IMR-90 (cell line): Measurements from ENCODE around the gene CHRM3. TPM values are rescaled to one million over a fixed set of nuclear protein-coding genes. Genes with fewer than 3 reads are reported as not detected.

Source experiments
- ATAC-seq: fragments of 200-7000 bp; cut with Tn5 transposase; 2 replicates; pipeline ENCODE4 v1.9.1; 2020; ENCODE audit warnings: low read depth, mild to moderate bottlenecking, moderate library complexity
- BruUV-seq: library from RNA; stranded (reverse); fragments of 400-500 nt; replicated peaks from 2 replicates; lab custom pipeline; 2021; lab: Mats Ljungman, UMichigan
- CTCF ChIA-PET: fragments of 300-600 bp; formaldehyde crosslinking; extraction: SDS; loops from one replicate; lab custom pipeline; 2021; ENCODE audit warnings: antibody characterized with exemption; lab: Yijun Ruan, JAX
- POLR2A ChIA-PET: fragments of 300-600 bp; sonication (Branson Sonifier 250); formaldehyde crosslinking; loops from one replicate; lab custom pipeline; 2022; ENCODE audit warnings: antibody characterized with exemption; ENCODE audit not compliant: unreplicated experiment; lab: Charles Lee
- DNase-seq: peaks from one replicate; pipeline ENCODE4 v3.0.0; 2013
- H2AFZ ChIP-seq: replicated peaks from 2 replicates; pipeline ENCODE3; 2013; ENCODE audit warnings: low read length, mild to moderate bottlenecking; ENCODE audit not compliant: poor library complexity
- H2AK5ac ChIP-seq: 2 replicates; pipeline ENCODE4 v1.6.1; 2013; ENCODE audit warnings: low read depth, low read length, inconsistent platforms
- H2AK9ac ChIP-seq: replicated peaks from 2 replicates; pipeline ENCODE3; 2013; ENCODE audit warnings: mild to moderate bottlenecking, low read depth, low read length, moderate library complexity; ENCODE audit not compliant: poor library complexity
- H2BK120ac ChIP-seq: 2 replicates; pipeline ENCODE4 v1.6.1; 2013; ENCODE audit warnings: low read depth, low read length, inconsistent platforms
- H2BK15ac ChIP-seq: 3 replicates; pipeline ENCODE4 v1.6.1; 2013; ENCODE audit warnings: low read depth, low read length, inconsistent platforms
- H2BK20ac ChIP-seq: 2 replicates; pipeline ENCODE4 v1.6.1; 2013; ENCODE audit warnings: low read depth, mild to moderate bottlenecking, inconsistent platforms, low read length, moderate library complexity
- H2BK5ac ChIP-seq: 2 replicates; pipeline ENCODE4 v1.6.1; 2013; ENCODE audit warnings: mild to moderate bottlenecking, low read depth, low read length, inconsistent platforms; ENCODE audit not compliant: poor library complexity, severe bottlenecking
- H3K14ac ChIP-seq: replicated peaks from 2 replicates; pipeline ENCODE4 v1.6.1; 2013; ENCODE audit warnings: low read depth, low read length, inconsistent platforms
- H3K18ac ChIP-seq: 2 replicates; pipeline ENCODE4 v1.6.1; 2013; ENCODE audit warnings: low read depth, low read length, control low read depth
- H3K23ac ChIP-seq: 2 replicates; pipeline ENCODE4 v1.6.1; 2013; ENCODE audit warnings: low read depth, low read length, inconsistent platforms
- H3K27ac ChIP-seq: 2 replicates; pipeline ENCODE4 v1.5.1; 2013; ENCODE audit warnings: mild to moderate bottlenecking, control low read depth, low read length; ENCODE audit not compliant: insufficient read depth
- H3K27me3 ChIP-seq: 2 replicates; pipeline ENCODE4 v1.6.1; 2013; ENCODE audit warnings: low read length; ENCODE audit not compliant: control insufficient read depth, insufficient read depth
- H3K36me3 ChIP-seq: 2 replicates; pipeline ENCODE4 v1.6.1; 2013; ENCODE audit warnings: low read length, mixed read lengths; ENCODE audit not compliant: control insufficient read depth, insufficient read depth
- H3K4ac ChIP-seq: 2 replicates; pipeline ENCODE4 v1.6.1; 2013; ENCODE audit warnings: low read depth, low read length, inconsistent platforms
- H3K4me1 ChIP-seq: 2 replicates; pipeline ENCODE4 v1.6.1; 2013; ENCODE audit warnings: low read length, mixed read lengths; ENCODE audit not compliant: control insufficient read depth, insufficient read depth
- H3K4me2 ChIP-seq: 2 replicates; pipeline ENCODE4 v1.6.1; 2013; ENCODE audit warnings: low read depth, mild to moderate bottlenecking, control low read depth, low read length, moderate library complexity
- H3K4me3 ChIP-seq: 2 replicates; pipeline ENCODE4 v1.5.1; 2013; ENCODE audit warnings: low read depth, mild to moderate bottlenecking, control low read depth, low read length, moderate library complexity; ENCODE audit not compliant: insufficient read depth
- H3K56ac ChIP-seq: 2 replicates; pipeline ENCODE4 v1.6.1; 2013; ENCODE audit warnings: low read length, inconsistent platforms; ENCODE audit not compliant: insufficient read depth; ENCODE audit errors: extremely low read depth
- H3K79me1 ChIP-seq, 2 experiments: 2 replicates each; pipeline ENCODE4 v1.6.1; 2013; ENCODE audit warnings: low read length in 2 of 2, inconsistent platforms in 1 of 2, low read depth in 1 of 2
- H3K9ac ChIP-seq: 2 replicates; pipeline ENCODE4 v1.6.1; 2013; ENCODE audit warnings: low read depth, low read length, control low read depth
- H3K9me1 ChIP-seq: 2 replicates; pipeline ENCODE4 v1.6.1; 2013; ENCODE audit warnings: low read length, inconsistent platforms; ENCODE audit not compliant: insufficient read depth
- H3K9me3 ChIP-seq: 2 replicates; pipeline ENCODE4 v1.6.1; 2013; ENCODE audit warnings: low read length; ENCODE audit not compliant: control insufficient read depth, insufficient read depth
- H4K20me1 ChIP-seq: 2 replicates; pipeline ENCODE4 v1.6.1; 2013; ENCODE audit warnings: low read length, inconsistent platforms; ENCODE audit not compliant: insufficient read depth
- H4K5ac ChIP-seq: 2 replicates; pipeline ENCODE4 v1.6.1; 2013; ENCODE audit warnings: mild to moderate bottlenecking, low read depth, low read length, control low read depth
- H4K8ac ChIP-seq, 2 experiments: 2 replicates each; pipeline ENCODE4 v1.6.1; 2013; ENCODE audit warnings: low read depth in 2 of 2, low read length in 2 of 2, control low read depth in 1 of 2, inconsistent platforms in 1 of 2
- H4K91ac ChIP-seq: 2 replicates; pipeline ENCODE4 v1.6.1; 2013; ENCODE audit warnings: low read depth, low read length, inconsistent platforms; ENCODE audit not compliant: insufficient read depth
- CEBPB ChIP-seq: IDR thresholded peaks from 2 replicates; pipeline ENCODE4 v1.6.1; 2012; ENCODE audit warnings: low read depth, low read length, improper control_type of control experiment
- CHD1 ChIP-seq: IDR thresholded peaks from 2 replicates; pipeline ENCODE4 v1.6.1; 2012; ENCODE audit warnings: low read depth, low read length, improper control_type of control experiment
- FOS ChIP-seq: fragments of 150-350 bp; IDR thresholded peaks from 2 replicates; pipeline ENCODE4 v1.6.1; 2016; ENCODE audit warnings: low read depth, low read length
- MAZ ChIP-seq: IDR thresholded peaks from 2 replicates; pipeline ENCODE4 v1.6.1; 2012; ENCODE audit warnings: low read depth, mild to moderate bottlenecking, low read length, improper control_type of control experiment, moderate library complexity, borderline replicate concordance
- MXI1 ChIP-seq: IDR thresholded peaks from 2 replicates; pipeline ENCODE4 v1.6.1; 2012; ENCODE audit warnings: low read depth, mild to moderate bottlenecking, low read length, moderate library complexity, borderline replicate concordance
- NFE2L2 ChIP-seq: fragments of 150-350 bp; IDR thresholded peaks from 2 replicates; pipeline ENCODE4 v1.6.1; 2016; ENCODE audit warnings: low read depth, mild to moderate bottlenecking, low read length
- RAD21 ChIP-seq: IDR thresholded peaks from 2 replicates; pipeline ENCODE4 v1.6.1; 2012; ENCODE audit warnings: low read length, improper control_type of control experiment
- RCOR1 ChIP-seq: IDR thresholded peaks from 2 replicates; pipeline ENCODE4 v1.6.1; 2012; ENCODE audit warnings: mild to moderate bottlenecking, low read length, improper control_type of control experiment; ENCODE audit not compliant: insufficient replicate concordance
- SMC3 ChIP-seq: fragments of 150-350 bp; IDR thresholded peaks from 2 replicates; pipeline ENCODE4 v1.6.1; 2016; ENCODE audit warnings: low read depth, mild to moderate bottlenecking, antibody characterized with exemption, low read length, moderate library complexity
- WGBS, 2 experiments: methylation state at CpG; one replicate each; pipeline versions ENCODE4 v1.1.5 to v1.1.7; 2013; ENCODE audit warnings: missing lambda C conversion rate in 2 of 2; ENCODE audit not compliant: insufficient read length in 1 of 2; ENCODE audit errors: extremely low coverage in 2 of 2; 5-methylcytosine and 5-hydroxymethylcytosine counted together
- dilution Hi-C: fragments of 300-500 bp; cut with HindIII; formaldehyde crosslinking; loops from one replicate; pipeline ENCODE4 v1.14.3; 2018; ENCODE audit warnings: low sequenced_read_pairs; ENCODE audit not compliant: unreplicated experiment
- in situ Hi-C: fragments of 300-500 bp; cut with MboI; formaldehyde crosslinking; loops from 3 replicates; pipeline ENCODE4 v1.14.3; 2019; ENCODE audit warnings: low sequenced_read_pairs, inconsistent platforms, mixed read lengths
- intact Hi-C: fragments of 100-400 bp; cut with micrococcal nuclease; formaldehyde crosslinking; loops from 2 replicates; pipeline ENCODE4 v1.10.0; 2022
- polyA plus RNA-seq, 3 experiments: library from polyadenylated mRNA; depleted of rRNA; stranded (reverse); fragments of >200 nt; gene quantifications; 2 replicates each; pipeline ENCODE4 v1.2.3, GENCODE V29; 2012; ENCODE audit warnings: low replicate concordance in 1 of 3
- total RNA-seq: library from RNA; depleted of rRNA; stranded (reverse); fragments of >200 nt; gene quantifications from 2 replicates; pipeline ENCODE4 v1.2.3, GENCODE V29; 2012
- TF ChIP-seq, protein P1 (sequence below): fragments of 150-350 bp; IDR thresholded peaks from 2 replicates; pipeline ENCODE4 v1.6.1; 2017; ENCODE audit warnings: mild to moderate bottlenecking, antibody characterized with exemption, low read length, low read depth
- TF ChIP-seq, protein P2 (sequence below): conservative IDR thresholded peaks from 2 replicates; pipeline ENCODE4 v1.5.1; 2012; ENCODE audit warnings: mild to moderate bottlenecking, low read depth, low read length, improper control_type of control experiment
- TF ChIP-seq, protein P3 (sequence below): fragments of 150-350 bp; IDR thresholded peaks from 2 replicates; pipeline ENCODE4 v1.6.1; 2016; ENCODE audit warnings: low read depth, mild to moderate bottlenecking, low read length, moderate library complexity, borderline replicate concordance

Gene CHRM3
- total and polyA plus RNA-seq, 2 of the 4 experiments (the other 2 are of a cell fraction), result not detected

DNA sequence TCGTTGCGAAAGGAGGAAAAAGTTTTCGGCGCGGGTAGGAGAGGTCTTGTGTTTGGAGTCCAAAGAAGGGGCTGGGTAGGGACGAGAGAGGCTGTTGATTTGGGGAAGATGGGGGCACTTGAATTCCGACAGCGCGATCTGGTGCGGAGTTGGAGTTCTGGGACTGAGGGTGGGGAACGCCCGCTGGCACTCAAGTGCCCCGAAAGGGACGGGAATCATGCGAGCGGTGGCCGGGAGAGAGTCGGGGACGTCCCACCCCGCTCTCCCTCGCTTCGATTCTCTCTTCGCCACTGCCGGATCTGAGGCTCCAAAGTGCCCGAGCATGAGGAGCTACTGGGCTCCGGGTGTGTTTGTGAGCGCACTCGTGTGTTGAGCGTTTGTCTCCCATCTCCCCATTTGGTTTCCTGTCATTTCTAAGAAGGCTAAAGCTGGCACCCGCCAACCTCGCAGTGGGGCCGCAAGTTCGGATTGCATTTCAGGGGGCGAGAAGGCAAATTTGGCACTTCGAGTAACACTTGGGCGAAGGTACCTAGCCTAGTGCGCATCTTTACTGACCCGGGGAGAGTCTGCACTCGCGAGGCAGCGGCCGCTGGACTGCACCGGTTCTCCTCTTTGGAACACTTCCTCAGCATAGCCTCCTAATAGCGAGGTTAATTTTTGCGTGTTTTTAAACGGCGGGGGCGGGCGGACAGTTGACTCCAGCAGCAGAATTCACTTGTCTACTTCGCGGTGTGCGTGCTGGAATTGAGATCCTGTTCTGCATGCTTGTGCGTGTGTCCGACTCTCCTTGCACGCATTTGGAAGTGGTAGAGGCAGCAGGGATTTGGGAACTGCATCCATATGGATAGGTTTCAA lies 1.2 kb downstream of the CHRM3 start:
- H4K8ac ChIP-seq, result no peak overlapping the region
- H3K4ac ChIP-seq, result no peak overlapping the region
- no peak overlapping the region for H2AK5ac ChIP-seq
- no peak overlapping the region for H3K4me2 ChIP-seq
- H4K20me1 ChIP-seq, result no peaks in the 10 kb centered on the region
- no peaks in the 10 kb centered on the region for H3K9me1 ChIP-seq
- POLR2A ChIA-PET, result no interaction called here
- no peak overlapping the region for H2BK20ac ChIP-seq
- in situ Hi-C loops (no loop called here), dilution Hi-C loops (no loop called here), intact Hi-C loops (no loop called here)
- no peak for ATAC-seq
- peaks cover 12% of the 10 kb centered on the region; the same call in 1 of the 2 replicates for H3K9me3 ChIP-seq
- H3K27me3 ChIP-seq, result peaks cover 6% of the 10 kb centered on the region; the same call in 1 of the 2 replicates
- no peaks in the 10 kb centered on the region for H3K79me1 ChIP-seq
- no peak overlapping the region for H2BK120ac ChIP-seq
- no peak overlapping the region for H3K14ac ChIP-seq
- H3K23ac ChIP-seq, result no peak overlapping the region
- H3K9ac ChIP-seq, result no peak overlapping the region
- H2AFZ ChIP-seq, result no peak overlapping the region
- H3K4me1 ChIP-seq, result no peaks in the 10 kb centered on the region
- BruUV-seq, result no TSS peak
- H2BK5ac ChIP-seq, result no peak overlapping the region
- H3K4me3 ChIP-seq, result no peak overlapping the region
- no peak overlapping the region for H2AK9ac ChIP-seq
- no peak overlapping the region for H4K91ac ChIP-seq
- TF ChIP-seq RAD21, result no peak
- TF ChIP-seq NFE2L2, result no peak
- TF ChIP-seq CHD1, result no peak
- TF ChIP-seq, protein P1, sequence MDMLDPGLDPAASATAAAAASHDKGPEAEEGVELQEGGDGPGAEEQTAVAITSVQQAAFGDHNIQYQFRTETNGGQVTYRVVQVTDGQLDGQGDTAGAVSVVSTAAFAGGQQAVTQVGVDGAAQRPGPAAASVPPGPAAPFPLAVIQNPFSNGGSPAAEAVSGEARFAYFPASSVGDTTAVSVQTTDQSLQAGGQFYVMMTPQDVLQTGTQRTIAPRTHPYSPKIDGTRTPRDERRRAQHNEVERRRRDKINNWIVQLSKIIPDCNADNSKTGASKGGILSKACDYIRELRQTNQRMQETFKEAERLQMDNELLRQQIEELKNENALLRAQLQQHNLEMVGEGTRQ, result no peak
- TF ChIP-seq MXI1, result no peak
- TF ChIP-seq, protein P2, sequence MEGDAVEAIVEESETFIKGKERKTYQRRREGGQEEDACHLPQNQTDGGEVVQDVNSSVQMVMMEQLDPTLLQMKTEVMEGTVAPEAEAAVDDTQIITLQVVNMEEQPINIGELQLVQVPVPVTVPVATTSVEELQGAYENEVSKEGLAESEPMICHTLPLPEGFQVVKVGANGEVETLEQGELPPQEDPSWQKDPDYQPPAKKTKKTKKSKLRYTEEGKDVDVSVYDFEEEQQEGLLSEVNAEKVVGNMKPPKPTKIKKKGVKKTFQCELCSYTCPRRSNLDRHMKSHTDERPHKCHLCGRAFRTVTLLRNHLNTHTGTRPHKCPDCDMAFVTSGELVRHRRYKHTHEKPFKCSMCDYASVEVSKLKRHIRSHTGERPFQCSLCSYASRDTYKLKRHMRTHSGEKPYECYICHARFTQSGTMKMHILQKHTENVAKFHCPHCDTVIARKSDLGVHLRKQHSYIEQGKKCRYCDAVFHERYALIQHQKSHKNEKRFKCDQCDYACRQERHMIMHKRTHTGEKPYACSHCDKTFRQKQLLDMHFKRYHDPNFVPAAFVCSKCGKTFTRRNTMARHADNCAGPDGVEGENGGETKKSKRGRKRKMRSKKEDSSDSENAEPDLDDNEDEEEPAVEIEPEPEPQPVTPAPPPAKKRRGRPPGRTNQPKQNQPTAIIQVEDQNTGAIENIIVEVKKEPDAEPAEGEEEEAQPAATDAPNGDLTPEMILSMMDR, result no peak
- no peak for TF ChIP-seq SMC3
- no peak for TF ChIP-seq FOS
- TF ChIP-seq RCOR1, result no peak
- TF ChIP-seq, protein P3, sequence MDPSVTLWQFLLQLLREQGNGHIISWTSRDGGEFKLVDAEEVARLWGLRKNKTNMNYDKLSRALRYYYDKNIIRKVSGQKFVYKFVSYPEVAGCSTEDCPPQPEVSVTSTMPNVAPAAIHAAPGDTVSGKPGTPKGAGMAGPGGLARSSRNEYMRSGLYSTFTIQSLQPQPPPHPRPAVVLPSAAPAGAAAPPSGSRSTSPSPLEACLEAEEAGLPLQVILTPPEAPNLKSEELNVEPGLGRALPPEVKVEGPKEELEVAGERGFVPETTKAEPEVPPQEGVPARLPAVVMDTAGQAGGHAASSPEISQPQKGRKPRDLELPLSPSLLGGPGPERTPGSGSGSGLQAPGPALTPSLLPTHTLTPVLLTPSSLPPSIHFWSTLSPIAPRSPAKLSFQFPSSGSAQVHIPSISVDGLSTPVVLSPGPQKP, result no peak
- TF ChIP-seq CEBPB, result no peak
- TF ChIP-seq MAZ, result no peak
- no peak overlapping the region for H3K18ac ChIP-seq
- 1% methylated on average over 18 of the region's 55 CpGs; no CpG with 5 or more reads in 1 of the 2 experiments for WGBS, 2 experiments
- H3K56ac ChIP-seq, result no peak overlapping the region
- no peak overlapping the region for H4K5ac ChIP-seq
- DNase-seq, result no peak
- H2BK15ac ChIP-seq, result no peak overlapping the region
- no peaks in the 10 kb centered on the region for H3K36me3 ChIP-seq
- H3K27ac ChIP-seq, result no peak overlapping the region
- CTCF ChIA-PET, result no interaction called here
